Fibroblast of skin of abdomen (primary cell): Measurements from ENCODE around the gene NTNG2.
"Not testable (repeated sequence)": the region's sequence is repeated elsewhere in the genome, so short reads cannot be mapped to it uniquely, and the experiment has no call there.

Experiments
- DNase-seq: peaks from one replicate; pipeline ENCODE4 v3.0.0-alpha.2; 2013

NTNG2 gene

GRCh38 chr9:132250324-132251262, 88.7 kb downstream of the NTNG2 start:
- no peak for DNase-seq

GRCh38 chr9:132260846-132261245, 99.0 kb downstream of the NTNG2 start:
- no peak for DNase-seq

- DNase-seq, result no peak
Observed at GRCh38 chr9:132266017-132266416, 104.2 kb downstream of the NTNG2 start.

- no peak for DNase-seq
Observed at GRCh38 chr9:132267660-132268059, 105.8 kb downstream of the NTNG2 start.

DNA sequence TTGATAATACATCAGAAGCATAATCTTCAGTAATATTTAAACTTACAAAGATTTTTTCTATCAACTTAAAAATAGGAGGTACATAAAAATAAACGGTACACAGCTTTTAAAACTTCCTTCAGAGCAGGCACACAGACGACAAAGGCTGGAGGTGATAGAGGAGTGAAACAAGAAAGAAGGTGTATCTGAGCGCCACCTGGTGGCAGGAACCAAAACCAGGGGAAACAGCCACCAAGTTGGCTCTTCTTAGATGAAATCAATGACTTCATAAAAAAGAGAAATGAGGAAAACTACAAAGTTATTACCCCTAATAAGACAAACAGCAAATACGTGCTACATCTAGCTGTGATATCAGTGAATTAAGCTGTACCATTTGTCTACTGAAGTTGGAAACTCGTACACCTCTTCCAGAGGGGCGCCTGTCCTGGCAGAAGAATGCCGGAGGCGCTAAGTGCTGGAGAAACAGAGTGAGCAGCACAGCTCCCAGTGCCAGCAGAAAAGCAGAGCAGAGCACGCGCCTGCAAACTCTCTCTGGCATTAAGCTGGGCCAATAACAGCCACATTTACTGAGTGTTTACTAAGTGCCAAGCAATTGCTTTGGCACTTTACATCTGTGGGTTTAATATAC, 107.0 kb downstream of the NTNG2 start:
- DNase-seq, result peak; percentile 55

DNA sequence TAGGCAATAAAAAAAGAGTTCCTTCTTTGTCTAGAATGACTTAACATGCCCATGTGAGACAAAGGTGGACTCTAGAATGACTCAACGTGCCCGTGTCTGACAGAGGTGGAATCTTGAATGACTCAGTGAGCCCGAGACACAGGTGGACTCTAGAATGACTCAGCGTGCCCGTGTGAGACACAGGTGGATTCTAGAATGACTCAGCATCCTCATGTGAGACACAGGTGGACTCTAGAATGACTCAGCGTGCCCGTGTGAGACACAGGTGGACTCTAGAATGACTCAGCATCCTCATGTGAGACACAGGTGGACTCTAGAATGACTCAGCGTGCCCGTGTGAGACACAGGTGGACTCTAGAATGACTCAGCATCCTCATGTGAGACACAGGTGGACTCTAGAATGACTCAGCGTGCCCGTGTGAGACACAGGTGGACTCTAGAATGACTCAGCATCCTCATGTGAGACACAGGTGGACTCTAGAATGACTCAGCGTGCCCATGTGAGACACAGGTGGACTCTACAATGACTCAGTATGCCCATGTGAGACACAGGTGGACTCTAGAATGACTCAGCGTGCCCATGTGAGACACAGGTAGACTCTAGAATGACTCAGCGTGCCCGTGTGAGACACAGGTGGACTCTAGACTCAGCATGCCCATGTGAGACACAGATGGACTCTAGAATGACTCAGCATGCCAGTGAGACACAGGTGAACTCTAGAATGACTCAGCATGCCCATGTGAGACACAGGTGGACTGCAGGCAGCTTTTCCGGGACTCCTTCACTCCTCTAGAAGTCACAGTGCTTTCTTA, 108.1 kb downstream of the NTNG2 start:
- DNase-seq, result not testable (repeated sequence)

DNA sequence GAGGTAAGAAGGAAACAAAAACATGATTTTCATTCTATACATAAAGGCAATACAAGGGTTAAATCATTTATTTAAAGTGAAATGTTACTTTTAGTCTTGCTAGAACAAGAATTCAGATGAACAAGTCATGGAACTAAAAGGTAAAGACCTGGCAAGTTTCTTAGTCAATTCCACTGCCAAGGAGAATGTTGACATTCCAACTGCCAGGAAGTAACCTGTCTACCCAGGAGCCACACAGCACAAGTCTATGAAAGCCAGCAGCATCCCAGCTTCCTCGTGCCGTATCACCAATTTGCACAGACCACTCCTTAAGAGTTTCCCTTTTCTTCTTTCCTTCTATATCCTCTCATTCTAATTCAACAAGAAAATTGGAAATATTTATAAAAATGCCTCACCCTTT, 113.0 kb downstream of the NTNG2 start:
- DNase-seq, result no peak

DNA sequence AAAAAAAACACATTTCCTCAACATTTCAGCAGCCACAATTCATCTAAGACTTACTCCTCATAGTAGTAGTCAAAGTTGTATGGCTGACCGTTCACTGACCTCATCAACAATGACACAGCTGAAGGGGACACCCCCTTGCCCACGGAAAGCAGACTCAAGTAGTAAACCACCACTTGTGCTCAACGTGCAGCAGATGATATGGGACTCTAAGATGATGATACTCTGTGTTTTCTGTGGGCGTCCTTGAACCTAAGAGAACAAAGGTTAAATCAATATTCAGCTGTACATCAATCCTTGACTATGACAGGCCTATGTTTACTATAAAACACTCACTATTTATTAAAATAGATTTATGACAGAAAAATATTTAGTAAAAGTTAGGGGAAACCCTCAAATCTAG, 121.3 kb downstream of the NTNG2 start:
- DNase-seq, result no peak

GRCh38 chr9:132283863-132284262, 122.0 kb downstream of the NTNG2 start:
- peak; percentile 57 for DNase-seq

DNA sequence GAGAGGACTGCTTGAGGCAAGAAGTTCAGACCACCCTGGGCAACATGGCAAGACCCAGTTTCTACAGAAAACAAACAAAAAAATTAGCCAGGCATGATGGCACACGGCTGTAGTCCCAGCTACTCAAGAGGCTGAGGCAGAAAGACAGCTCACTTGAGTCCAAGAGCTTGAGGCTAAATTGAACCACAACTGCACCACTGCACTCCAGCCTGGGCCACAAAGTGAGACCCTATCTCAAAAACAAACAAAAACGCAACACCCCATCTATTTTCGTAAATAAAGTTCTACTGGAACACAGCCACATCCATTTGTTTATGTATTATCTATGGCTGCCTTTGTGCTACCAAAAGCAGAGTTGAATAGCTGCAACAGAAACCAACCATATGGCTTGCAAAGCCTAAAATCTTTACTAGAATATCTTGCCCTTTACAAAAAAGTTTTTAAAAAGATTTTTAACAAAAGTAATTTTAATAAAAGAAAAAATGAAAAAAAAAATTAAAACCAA, 125.5 kb downstream of the NTNG2 start:
- DNase-seq, result no peak

DNA sequence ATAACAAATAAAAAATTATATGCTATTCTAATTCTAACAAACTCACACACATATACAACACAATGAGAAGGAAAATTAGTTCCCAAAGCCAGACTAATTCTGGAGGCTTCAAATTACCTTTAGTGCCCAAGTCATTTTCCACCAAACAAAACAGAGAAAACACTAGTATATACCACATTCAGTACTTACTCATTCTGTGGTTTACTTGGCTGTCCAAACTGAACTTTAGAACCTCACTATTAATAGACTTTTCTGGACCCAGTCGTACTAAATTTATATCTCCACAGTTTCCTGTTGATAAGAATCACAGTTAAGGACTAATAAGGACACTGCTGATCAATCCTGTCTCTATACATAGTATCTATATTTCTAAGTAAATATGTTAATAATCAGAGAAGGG, 126.5 kb downstream of the NTNG2 start:
- peak; percentile 32 for DNase-seq

GRCh38 chr9:132288966-132289365, 127.1 kb downstream of the NTNG2 start:
- DNase-seq, result no peak

DNA sequence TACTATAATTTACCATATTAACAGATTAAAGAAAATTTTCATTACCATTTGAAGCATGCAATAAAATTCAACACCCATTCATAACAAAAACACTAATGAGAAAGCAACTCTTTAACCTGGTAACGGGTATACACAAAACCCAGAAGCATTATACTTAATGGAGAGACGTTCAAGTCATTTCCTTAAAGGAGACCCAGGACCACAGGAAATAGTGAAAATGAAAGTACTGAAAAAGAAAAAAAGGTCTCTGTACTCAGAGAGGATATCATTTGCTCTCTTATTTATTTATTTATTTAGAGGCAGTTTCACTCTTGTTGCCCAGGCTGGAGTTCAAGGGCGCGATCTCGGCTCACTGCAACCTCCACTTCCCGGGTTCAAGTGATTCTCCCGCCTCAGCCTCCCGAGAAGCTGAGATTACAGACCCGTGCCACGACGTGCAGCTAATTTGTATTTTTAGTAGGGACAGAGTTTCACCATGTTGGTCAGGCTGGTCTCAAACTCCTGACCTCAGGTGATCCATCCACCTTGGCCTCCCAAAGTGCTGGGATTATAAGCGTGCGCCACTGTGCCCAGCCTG, 131.4 kb downstream of the NTNG2 start:
- DNase-seq, result no peak
